HepG2 (cell line): ENCODE results near the gene AUNIP. TPM values are rescaled to one million over a fixed set of nuclear protein-coding genes. Genes with fewer than 3 reads are reported as not detected.
A peak's percentile ranks its signal among the peaks of the same experiment; 100 is the strongest.

Experiments
- ATAC-seq: fragments of 200-7000 bp; cut with Tn5 transposase; 3 replicates; pipeline ENCODE4 v1.9.1; 2020; ENCODE audit warnings: mild to moderate bottlenecking, moderate library complexity
- BruUV-seq: library from RNA; stranded (reverse); fragments of 400-500 nt; replicated peaks from 2 replicates; lab custom pipeline; 2021; lab: Mats Ljungman, UMichigan
- CTCF ChIA-PET: fragments of 300-600 bp; formaldehyde crosslinking; extraction: SDS; loops from one replicate; lab custom pipeline; 2021; ENCODE audit warnings: low total read pairs, inconsistent platforms, low intra/inter-chr PET ratio; lab: Yijun Ruan, JAX
- POLR2A ChIA-PET: fragments of 350-600 bp; sonication (Branson Sonifier 250); formaldehyde crosslinking; loops from one replicate; lab custom pipeline; 2020; ENCODE audit warnings: antibody characterized with exemption, inconsistent platforms; lab: Yijun Ruan, JAX
- DNase-seq: peaks from one replicate; pipeline ENCODE4 v3.0.0-alpha.2; 2015; ENCODE audit warnings: low spot score
- FAIRE-seq: peaks from 3 replicates; lab custom pipeline; 2011; peaks lifted over from hg19 to GRCh38; lab: Jason Lieb, UNC
- H2AFZ ChIP-seq: one replicate; pipeline ENCODE4 v1.6.1; 2011; ENCODE audit warnings: low read length, inconsistent platforms
- H3K27ac ChIP-seq: fragments of 300-600 bp; 3 replicates; pipeline ENCODE4 v1.8.0; 2011; ENCODE audit warnings: mixed run types, mild to moderate bottlenecking, mixed read lengths, low read length, inconsistent platforms; ENCODE audit not compliant: insufficient read depth; ENCODE audit errors: extremely low read length
- H3K27me3 ChIP-seq, 2 experiments: fragments of 200-600 bp in 1 of 2; 2 replicates in 1 of 2; 3 replicates in 1 of 2; pipeline versions ENCODE4 v1.6.0 to v1.8.0; 2011; ENCODE audit warnings: low read length in 2 of 2, mild to moderate bottlenecking in 2 of 2, moderate library complexity in 2 of 2, inconsistent platforms in 1 of 2; ENCODE audit not compliant: insufficient read depth in 2 of 2, control insufficient read depth in 1 of 2
- H3K36me3 ChIP-seq, 2 experiments: fragments of 200-600 bp in 1 of 2; replicated peaks in 1 of 2; 2 replicates in 1 of 2; 3 replicates in 1 of 2; pipeline versions ENCODE4 v1.5.1 to v1.8.0; 2011; ENCODE audit warnings: low read length in 2 of 2, inconsistent platforms in 1 of 2; ENCODE audit not compliant: insufficient read depth in 2 of 2, control insufficient read depth in 1 of 2
- H3K4me1 ChIP-seq: 2 replicates; pipeline ENCODE4 v1.5.1; 2012; ENCODE audit warnings: low read length, inconsistent platforms; ENCODE audit not compliant: insufficient read depth
- H3K4me2 ChIP-seq: 2 replicates; pipeline ENCODE4 v1.6.0; 2011; ENCODE audit warnings: low read depth, low read length, inconsistent platforms
- H3K4me3 ChIP-seq, 3 experiments: fragments of 200-600 bp in 1 of 3; sonication (generic), shearing (Covaris generic) in 1 of 3; replicated peaks in 1 of 3; 2 replicates each; pipeline ENCODE4 v1.5.1; 2011 to 2016; ENCODE audit warnings: low read length in 3 of 3, inconsistent platforms in 2 of 3, low read depth in 2 of 3, mild to moderate bottlenecking in 2 of 3, control low read depth in 1 of 3, mixed read lengths in 1 of 3; ENCODE audit not compliant: insufficient read depth in 1 of 3
- H3K79me2 ChIP-seq: one replicate; pipeline ENCODE4 v1.6.1; 2011; ENCODE audit warnings: low read length, inconsistent platforms; ENCODE audit not compliant: insufficient read depth
- H3K9ac ChIP-seq: 2 replicates; pipeline ENCODE4 v1.6.0; 2011; ENCODE audit warnings: mild to moderate bottlenecking, low read depth, low read length, inconsistent platforms; ENCODE audit not compliant: insufficient read depth
- H3K9me3 ChIP-seq: 2 replicates; pipeline ENCODE4 v1.5.1; 2012; ENCODE audit warnings: mild to moderate bottlenecking, low read length
- H4K20me1 ChIP-seq: 2 replicates; pipeline ENCODE4 v1.6.0; 2011; ENCODE audit warnings: inconsistent platforms, mild to moderate bottlenecking, low read length, moderate library complexity; ENCODE audit not compliant: insufficient read depth
- AHR ChIP-seq: IDR thresholded peaks from 2 replicates; pipeline ENCODE4 v1.6.1; 2018; ENCODE audit warnings: missing genetic modification reagents, missing compliant biosample characterization
- BRCA1 ChIP-seq: sonication (generic); formaldehyde crosslinking; IDR thresholded peaks from 2 replicates; pipeline ENCODE4 v1.4.0; 2020; ENCODE audit warnings: missing genetic modification reagents
- KLF6 ChIP-seq: IDR thresholded peaks from 2 replicates; pipeline ENCODE4 v1.8.0; 2016; ENCODE audit warnings: missing biosample characterization, missing genetic modification reagents
- MYPOP ChIP-seq: sonication (generic); formaldehyde crosslinking; IDR thresholded peaks from 2 replicates; pipeline ENCODE4 v1.8.1; 2023; ENCODE audit warnings: mild to moderate bottlenecking, moderate library complexity, missing genetic modification reagents
- NR2C2 ChIP-seq: sonication (generic); formaldehyde crosslinking; IDR thresholded peaks from 2 replicates; pipeline ENCODE4 v1.4.0; 2020; ENCODE audit warnings: missing genetic modification reagents, mild to moderate bottlenecking, moderate library complexity, borderline replicate concordance
- SUZ12 ChIP-seq: fragments of 150-350 bp; IDR thresholded peaks from 2 replicates; pipeline ENCODE4 v1.6.1; 2014; ENCODE audit warnings: low read depth, low read length
- TAF1 ChIP-seq: sonication (generic); formaldehyde crosslinking; IDR thresholded peaks from 2 replicates; pipeline ENCODE4 v1.4.0; 2020; ENCODE audit warnings: missing genetic modification reagents
- ZBTB42 ChIP-seq: sonication (generic); formaldehyde crosslinking; IDR thresholded peaks from 2 replicates; pipeline ENCODE4 v1.5.0; 2020; ENCODE audit warnings: mild to moderate bottlenecking, missing genetic modification reagents
- ZFY ChIP-seq: sonication (generic); formaldehyde crosslinking; IDR thresholded peaks from 2 replicates; pipeline ENCODE4 v1.4.0; 2020; ENCODE audit warnings: missing genetic modification reagents
- ZNF263 ChIP-seq: sonication (generic); formaldehyde crosslinking; IDR thresholded peaks from 2 replicates; pipeline ENCODE4 v1.4.0; 2020; ENCODE audit warnings: missing genetic modification reagents
- ZNF530 ChIP-seq: sonication (generic); formaldehyde crosslinking; IDR thresholded peaks from 2 replicates; pipeline ENCODE4 v1.5.0; 2020; ENCODE audit warnings: low read depth, mild to moderate bottlenecking, missing genetic modification reagents
- ZNF567 ChIP-seq: sonication (generic); formaldehyde crosslinking; IDR thresholded peaks from 2 replicates; pipeline ENCODE4 v1.8.1; 2023; ENCODE audit warnings: mild to moderate bottlenecking, missing genetic modification reagents, borderline replicate concordance
- ZNF605 ChIP-seq: sonication (generic); formaldehyde crosslinking; IDR thresholded peaks from 2 replicates; pipeline ENCODE4 v1.8.0; 2022; ENCODE audit warnings: mild to moderate bottlenecking, missing genetic modification reagents
- ZNF607 ChIP-seq: sonication (generic); formaldehyde crosslinking; IDR thresholded peaks from 2 replicates; pipeline ENCODE4 v1.5.1; 2020; ENCODE audit warnings: missing genetic modification reagents, mild to moderate bottlenecking, borderline replicate concordance
- ZNF703 ChIP-seq: sonication (generic); formaldehyde crosslinking; IDR thresholded peaks from 2 replicates; pipeline ENCODE4 v1.5.1; 2020; ENCODE audit warnings: missing genetic modification reagents, mild to moderate bottlenecking, moderate library complexity, borderline replicate concordance
- ZNF768 ChIP-seq: sonication (generic); formaldehyde crosslinking; IDR thresholded peaks from 2 replicates; pipeline ENCODE4 v1.4.0; 2020; ENCODE audit warnings: missing genetic modification reagents
- ZNF777 ChIP-seq: sonication (generic); formaldehyde crosslinking; IDR thresholded peaks from 2 replicates; pipeline ENCODE4 v1.4.0; 2020; ENCODE audit warnings: missing genetic modification reagents
- ZXDC ChIP-seq: sonication (generic); formaldehyde crosslinking; IDR thresholded peaks from 2 replicates; pipeline ENCODE4 v1.5.0; 2020; ENCODE audit warnings: mild to moderate bottlenecking, missing genetic modification reagents
- WGBS: methylation state at CpG from one replicate; pipeline ENCODE4 v1.1.6; 2017; ENCODE audit warnings: low lambda C conversion rate; 5-methylcytosine and 5-hydroxymethylcytosine counted together
- in situ Hi-C: cut with HindIII; loops from 2 replicates; pipeline ENCODE4 v1.10.0; 2017; ENCODE audit warnings: low pct_unique_long_range_greater_than_20kb; ENCODE audit not compliant: extremely low pct_ligation_motif_present
- intact Hi-C: fragments of 100-400 bp; cut with micrococcal nuclease; formaldehyde crosslinking; loops from one replicate; pipeline ENCODE4 v1.10.0; 2022; ENCODE audit not compliant: unreplicated experiment
- polyA plus RNA-seq, 8 experiments: library from polyadenylated mRNA; depleted of rRNA in 3 of 8; stranded (reverse) in 7 of 8; unstranded in 1 of 8; fragments of >200 nt; fragmentation: Illumina TruSeq in 4 of 8; extraction: Trizol in 4 of 8; gene quantifications; 2 replicates each; pipeline versions ENCODE4 v1.2.1 to v1.2.3, GENCODE V29; 2011 to 2016; ENCODE audit warnings: low read depth in 4 of 8, missing spikeins in 1 of 8, mixed read lengths in 1 of 8; ENCODE audit not compliant: insufficient read depth in 1 of 8
- total RNA-seq, 5 experiments: library from RNA; depleted of rRNA; stranded (reverse); fragments of >200 nt; fragmentation: Illumina TruSeq; extraction: Trizol; gene quantifications; 2 replicates each; pipeline ENCODE4 v1.2.3, GENCODE V29; 2016; ENCODE audit warnings: low read depth in 1 of 5

AUNIP gene
- total and polyA plus RNA-seq, 2 of the 13 experiments (the other 11 are each of a cell fraction or from before 2014, with no cell fraction given): 3.8 to 12.3 TPM

- TF ChIP-seq SUZ12 (no peak), ZNF777 (CRISPR knock-in tag) (peak; percentile 42), ZNF530 (CRISPR knock-in tag) (no peak), ZNF567 (no peak), AHR (CRISPR knock-in tag) (peak; percentile 55; the same call in 1 of the 2 replicates), NR2C2 (CRISPR knock-in tag) (peak; percentile 78; the same call in 1 of the 2 replicates), KLF6 (CRISPR knock-in tag) (peak; percentile 97), ZBTB42 (CRISPR knock-in tag) (0 out of 2 replicates have a peak, but pooled peaks have one; percentile 43), MYPOP (peak; percentile 67; the same call in 1 of the 2 replicates), BRCA1 (no peak; the same call in 1 of the 2 replicates), ZNF703 (no peak)
- TF ChIP-seq, all 625 proteins: peak for 314
These were observed 16.0 kb upstream of the AUNIP start, which contains the start of gene PAQR7 (continued) for GRCh38 chr1:25875154-25875855.

GRCh38 chr1:25874635-25875153 is 15.4 kb upstream of the AUNIP start:
- Histone ChIP-seq H3K4me1 (peaks cover 71% of the 10 kb centered on the region), H3K9ac (peak overlapping the region; percentile 67), H3K4me3 (peak overlapping the region; percentile 69 to 95 (median 70)), H3K79me2 (peaks cover 22% of the 10 kb centered on the region), H3K36me3 (no peaks in the 10 kb centered on the region), H3K4me2 (peak overlapping the region; percentile 79), H3K9me3 (no peaks in the 10 kb centered on the region), H4K20me1 (no peaks in the 10 kb centered on the region), H3K27ac (peak overlapping the region; percentile 79), H2AFZ (no peak overlapping the region), H3K27me3 (no peaks in the 10 kb centered on the region; a peak in 1 of 5 replicates)
- POLR2A ChIA-PET: interaction anchor here (1.0 to 2.7 kb wide), 9 partner anchors 7 to 123 kb away, joined by 3 to 32 read pairs (median 5); partner anchors contain the start of gene PAFAH2
- ATAC-seq (peak; percentile 4; the same call in 2 of the 3 replicates), DNase-seq (no peak), FAIRE-seq (no peak)
- intact Hi-C loops: loop anchor here (2.0 kb wide), 1 partner anchor 16 kb away; no protein-coding TSS in a partner anchor
- BruUV-seq: TSS peak; percentile 34
- WGBS: 0% methylated on average over 4 of the region's 8 CpGs
- CTCF ChIA-PET: no interaction called here
- in situ Hi-C loops: no loop called here
- 0 out of 2 replicates have a peak, but pooled peaks have one; percentile 4 for TF ChIP-seq ZNF605
- 0 out of 2 replicates have a peak, but pooled peaks have one; percentile 2 for TF ChIP-seq ZNF768 (CRISPR knock-in tag)
- no peak for TF ChIP-seq ZNF263
- 0 out of 2 replicates have a peak, but pooled peaks have one; percentile 13 for TF ChIP-seq ZFY
- TF ChIP-seq ZNF607 (CRISPR knock-in tag): 0 out of 2 replicates have a peak, but pooled peaks have one; percentile 5
- 0 out of 2 replicates have a peak, but pooled peaks have one; percentile 25 for TF ChIP-seq TAF1
- no peak for TF ChIP-seq ZXDC (CRISPR knock-in tag)
